Gastrocnemius medialis (tissue), 4 donors: ENCODE measurements around the gene TTC23.

Source experiments
- POLR2A ChIP-seq, 2 donors: fragments of 450-650 bp; IDR thresholded peaks; one replicate each; pipeline ENCODE4 v1.6.1; 2017; ENCODE audit warnings: antibody characterized with exemption in 2 of 2, mild to moderate bottlenecking in 2 of 2, moderate library complexity in 2 of 2
- TF ChIP-seq, protein P1 (sequence below), 5 experiments: fragments of 450-650 bp in 3 of 5; fragments of 200-600 bp in 2 of 5; sonication (generic) in 2 of 5; IDR thresholded peaks in 4 of 5; conservative IDR thresholded peaks in 1 of 5; 1 replicate in 4 of 5; 2 replicates in 1 of 5; pipeline ENCODE4 v1.5.1; 2016 to 2019; ENCODE audit warnings: antibody characterized with exemption in 5 of 5, mild to moderate bottlenecking in 3 of 5, moderate library complexity in 3 of 5

DNA sequence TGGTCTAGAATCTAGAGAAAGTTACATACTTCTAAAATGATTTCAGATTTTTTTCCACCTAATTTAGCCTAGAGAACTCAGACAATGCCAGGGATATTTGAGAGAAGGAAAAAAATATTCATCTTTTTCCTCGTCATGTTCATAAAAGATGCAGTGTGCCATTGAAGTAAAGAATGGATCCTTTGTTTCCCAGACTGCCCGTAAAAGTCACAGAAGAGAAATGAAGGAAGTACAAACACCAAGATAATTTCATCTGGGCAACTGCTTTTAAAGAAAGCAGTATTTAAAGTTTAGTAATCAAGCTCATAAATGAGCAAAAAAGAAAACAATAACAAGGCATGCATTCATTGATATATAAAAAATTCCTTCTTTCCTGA lies 47.2 kb downstream of the TTC23 start:
- TF ChIP-seq, protein P1, sequence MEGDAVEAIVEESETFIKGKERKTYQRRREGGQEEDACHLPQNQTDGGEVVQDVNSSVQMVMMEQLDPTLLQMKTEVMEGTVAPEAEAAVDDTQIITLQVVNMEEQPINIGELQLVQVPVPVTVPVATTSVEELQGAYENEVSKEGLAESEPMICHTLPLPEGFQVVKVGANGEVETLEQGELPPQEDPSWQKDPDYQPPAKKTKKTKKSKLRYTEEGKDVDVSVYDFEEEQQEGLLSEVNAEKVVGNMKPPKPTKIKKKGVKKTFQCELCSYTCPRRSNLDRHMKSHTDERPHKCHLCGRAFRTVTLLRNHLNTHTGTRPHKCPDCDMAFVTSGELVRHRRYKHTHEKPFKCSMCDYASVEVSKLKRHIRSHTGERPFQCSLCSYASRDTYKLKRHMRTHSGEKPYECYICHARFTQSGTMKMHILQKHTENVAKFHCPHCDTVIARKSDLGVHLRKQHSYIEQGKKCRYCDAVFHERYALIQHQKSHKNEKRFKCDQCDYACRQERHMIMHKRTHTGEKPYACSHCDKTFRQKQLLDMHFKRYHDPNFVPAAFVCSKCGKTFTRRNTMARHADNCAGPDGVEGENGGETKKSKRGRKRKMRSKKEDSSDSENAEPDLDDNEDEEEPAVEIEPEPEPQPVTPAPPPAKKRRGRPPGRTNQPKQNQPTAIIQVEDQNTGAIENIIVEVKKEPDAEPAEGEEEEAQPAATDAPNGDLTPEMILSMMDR (IDR thresholded peaks at IDR 0.05 in 4 of 5, conservative IDR thresholded peaks at IDR 0.05 in 1 of 5): no peak
- TF ChIP-seq POLR2A (IDR thresholded peaks at IDR 0.05): no peak
